Calu3 (cell line): ENCODE measurements around the gene RWDD3. TPM values are rescaled to one million over a fixed set of nuclear protein-coding genes. Genes with fewer than 3 reads are reported as not detected.
A peak's percentile ranks its signal among the peaks of the same experiment; 100 is the strongest.

Experiments
- BruUV-seq: library from RNA; stranded (reverse); fragments of 400-500 nt; replicated peaks from 2 replicates; lab custom pipeline; 2021; lab: Mats Ljungman, UMichigan
- CTCF ChIA-PET: fragments of 300-600 bp; sonication (Branson Sonifier 250); formaldehyde crosslinking; loops from one replicate; lab custom pipeline; 2022; ENCODE audit warnings: antibody characterized with exemption; lab: Charles Lee
- DNase-seq: peaks from one replicate; pipeline ENCODE4 v3.0.0; 2022
- H3K27ac Mint-ChIP-seq: one replicate; pipeline ENCODE4 v1.8.0; 2022; ENCODE audit warnings: mixed read lengths; ENCODE audit not compliant: unreplicated experiment
- H3K27me3 Mint-ChIP-seq: one replicate; pipeline ENCODE4 v1.8.0; 2022; ENCODE audit warnings: mixed read lengths; ENCODE audit not compliant: unreplicated experiment
- H3K36me3 Mint-ChIP-seq: one replicate; pipeline ENCODE4 v1.8.0; 2022; ENCODE audit warnings: mild to moderate bottlenecking, moderate library complexity, mixed read lengths; ENCODE audit not compliant: insufficient read depth, unreplicated experiment
- H3K4me1 Mint-ChIP-seq: one replicate; pipeline ENCODE4 v1.8.0; 2022; ENCODE audit warnings: mild to moderate bottlenecking, low read depth, mixed read lengths; ENCODE audit not compliant: unreplicated experiment
- H3K4me3 Mint-ChIP-seq: one replicate; pipeline ENCODE4 v1.8.0; 2022; ENCODE audit warnings: mild to moderate bottlenecking, low read depth, moderate library complexity, mixed read lengths; ENCODE audit not compliant: unreplicated experiment
- H3K9me3 Mint-ChIP-seq: one replicate; pipeline ENCODE4 v1.8.0; 2022; ENCODE audit warnings: low read depth, mixed read lengths; ENCODE audit not compliant: unreplicated experiment
- intact Hi-C: fragments of 100-400 bp; cut with micrococcal nuclease; formaldehyde crosslinking; loops from one replicate; pipeline ENCODE4 v1.10.0; 2022; ENCODE audit not compliant: unreplicated experiment
- total RNA-seq: library from RNA; stranded (reverse); gene quantifications from 2 replicates; pipeline ENCODE4 v1.2.3, GENCODE V29; 2022
- TF ChIP-seq, protein P1 (sequence below): fragments of 200-600 bp; IDR thresholded peaks from one replicate; pipeline ENCODE4 v1.8.0; 2022; ENCODE audit warnings: antibody characterized with exemption; ENCODE audit not compliant: unreplicated experiment

Gene RWDD3
- total RNA-seq, 1 experiment from 2014 or later = 25.2 TPM

DNA sequence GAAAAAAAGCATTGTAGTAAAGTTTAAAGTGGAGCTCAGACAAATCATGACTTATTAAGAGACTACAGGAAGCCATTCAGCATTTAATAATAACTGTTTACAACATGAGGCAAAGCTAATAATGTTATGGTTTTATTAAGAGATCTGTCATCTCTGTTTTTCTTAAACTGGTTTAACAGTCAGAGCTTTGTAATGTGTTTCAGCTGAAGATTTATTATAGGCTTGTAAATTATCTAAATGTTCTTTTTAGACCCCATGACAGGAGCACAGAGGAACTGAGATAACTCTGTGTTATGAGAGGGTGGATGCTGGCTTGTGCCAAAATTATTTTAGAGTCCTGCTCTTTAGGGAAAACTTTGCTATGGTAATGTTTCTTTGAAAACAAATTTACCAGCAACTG lies 38.0 kb upstream of the RWDD3 start:
- Mint-ChIP-seq H3K4me1 (peaks cover 15% of the 10 kb centered on the region), H3K9me3 (no peaks in the 10 kb centered on the region), H3K4me3 (no peak overlapping the region), H3K27ac (no peak overlapping the region), H3K36me3 (no peaks in the 10 kb centered on the region), H3K27me3 (no peaks in the 10 kb centered on the region)
- no peak for DNase-seq
- BruUV-seq = no TSS peak
- intact Hi-C loops = loop anchor here (5.0 kb wide), 1 partner anchor 36 kb away; the partner anchor contains the start of gene RWDD3
- CTCF ChIA-PET = no interaction called here
- TF ChIP-seq, protein P1, sequence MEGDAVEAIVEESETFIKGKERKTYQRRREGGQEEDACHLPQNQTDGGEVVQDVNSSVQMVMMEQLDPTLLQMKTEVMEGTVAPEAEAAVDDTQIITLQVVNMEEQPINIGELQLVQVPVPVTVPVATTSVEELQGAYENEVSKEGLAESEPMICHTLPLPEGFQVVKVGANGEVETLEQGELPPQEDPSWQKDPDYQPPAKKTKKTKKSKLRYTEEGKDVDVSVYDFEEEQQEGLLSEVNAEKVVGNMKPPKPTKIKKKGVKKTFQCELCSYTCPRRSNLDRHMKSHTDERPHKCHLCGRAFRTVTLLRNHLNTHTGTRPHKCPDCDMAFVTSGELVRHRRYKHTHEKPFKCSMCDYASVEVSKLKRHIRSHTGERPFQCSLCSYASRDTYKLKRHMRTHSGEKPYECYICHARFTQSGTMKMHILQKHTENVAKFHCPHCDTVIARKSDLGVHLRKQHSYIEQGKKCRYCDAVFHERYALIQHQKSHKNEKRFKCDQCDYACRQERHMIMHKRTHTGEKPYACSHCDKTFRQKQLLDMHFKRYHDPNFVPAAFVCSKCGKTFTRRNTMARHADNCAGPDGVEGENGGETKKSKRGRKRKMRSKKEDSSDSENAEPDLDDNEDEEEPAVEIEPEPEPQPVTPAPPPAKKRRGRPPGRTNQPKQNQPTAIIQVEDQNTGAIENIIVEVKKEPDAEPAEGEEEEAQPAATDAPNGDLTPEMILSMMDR = no peak

DNA sequence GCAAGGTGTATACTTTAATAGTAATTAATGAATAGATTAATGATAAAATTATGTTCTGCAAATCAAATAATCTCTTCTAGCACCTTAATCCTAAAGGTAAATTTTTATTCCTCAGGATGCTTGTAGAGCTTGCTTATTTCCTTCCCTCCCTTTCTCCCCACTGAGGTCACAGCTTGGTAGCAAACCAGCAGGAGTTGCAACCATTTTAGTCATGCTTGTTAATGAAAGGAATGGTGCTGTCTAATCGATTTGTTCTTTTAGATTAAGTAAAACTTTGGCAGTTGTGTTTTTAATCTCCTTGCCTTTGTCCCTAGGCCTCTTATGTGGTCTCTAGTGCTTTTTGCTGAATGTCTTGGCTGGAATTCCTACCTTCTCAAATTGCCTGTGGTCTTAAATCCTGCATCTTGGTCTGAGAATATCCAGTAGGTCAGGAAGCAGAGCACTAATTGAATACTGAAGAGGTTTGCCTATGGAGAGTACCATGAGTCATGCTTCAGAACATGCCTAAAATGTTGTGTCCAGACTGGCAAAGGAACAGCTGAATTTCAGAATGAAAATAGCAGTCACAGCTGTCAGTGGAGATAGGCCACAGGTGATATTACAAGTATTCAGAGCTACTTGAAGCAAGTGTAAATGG lies 36.3 kb upstream of the RWDD3 start:
- Mint-ChIP-seq H3K9me3 (no peaks in the 10 kb centered on the region), H3K4me1 (peaks cover 15% of the 10 kb centered on the region), H3K36me3 (no peaks in the 10 kb centered on the region), H3K27ac (peak overlapping the region; percentile 56), H3K27me3 (no peaks in the 10 kb centered on the region), H3K4me3 (peak overlapping the region; percentile 17)
- DNase-seq = peak; percentile 9
- no TSS peak for BruUV-seq
- intact Hi-C loops = loop anchor here (5.0 kb wide), 1 partner anchor 35 kb away; the partner anchor contains the start of gene RWDD3
- CTCF ChIA-PET = interaction anchor here (0.6 to 1.8 kb wide), 4 partner anchors 25 to 1377 kb away, joined by 3 to 7 read pairs (median 6); partner anchors contain the start of gene RWDD3
- TF ChIP-seq, protein P1 = no peak

DNA sequence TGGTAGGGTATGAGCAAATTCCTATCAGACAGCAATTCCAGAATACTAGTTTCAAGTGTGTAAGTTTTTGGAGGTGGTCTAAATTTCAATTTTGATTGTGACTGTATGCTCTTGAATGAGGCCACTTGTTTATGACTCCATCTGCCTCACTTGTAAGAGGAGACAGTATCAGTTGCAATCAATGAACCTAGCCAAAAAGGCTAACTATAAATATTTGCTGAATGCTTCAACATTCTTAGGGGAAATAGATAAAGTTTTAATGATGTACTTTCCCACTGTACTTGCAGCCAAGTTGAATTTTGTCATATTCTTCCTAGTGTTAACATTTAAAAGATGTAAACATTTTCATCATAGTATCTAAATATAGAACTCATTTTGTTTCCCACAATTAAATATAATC lies 32.1 kb upstream of the RWDD3 start:
- BruUV-seq = no TSS peak
- intact Hi-C loops = no loop called here
- Mint-ChIP-seq H3K4me1 (peaks cover 15% of the 10 kb centered on the region), H3K36me3 (no peaks in the 10 kb centered on the region), H3K27ac (no peak overlapping the region), H3K9me3 (peaks cover 3% of the 10 kb centered on the region), H3K27me3 (no peaks in the 10 kb centered on the region), H3K4me3 (no peak overlapping the region)
- CTCF ChIA-PET = no interaction called here
- no peak for DNase-seq
- TF ChIP-seq, protein P1 = no peak

DNA sequence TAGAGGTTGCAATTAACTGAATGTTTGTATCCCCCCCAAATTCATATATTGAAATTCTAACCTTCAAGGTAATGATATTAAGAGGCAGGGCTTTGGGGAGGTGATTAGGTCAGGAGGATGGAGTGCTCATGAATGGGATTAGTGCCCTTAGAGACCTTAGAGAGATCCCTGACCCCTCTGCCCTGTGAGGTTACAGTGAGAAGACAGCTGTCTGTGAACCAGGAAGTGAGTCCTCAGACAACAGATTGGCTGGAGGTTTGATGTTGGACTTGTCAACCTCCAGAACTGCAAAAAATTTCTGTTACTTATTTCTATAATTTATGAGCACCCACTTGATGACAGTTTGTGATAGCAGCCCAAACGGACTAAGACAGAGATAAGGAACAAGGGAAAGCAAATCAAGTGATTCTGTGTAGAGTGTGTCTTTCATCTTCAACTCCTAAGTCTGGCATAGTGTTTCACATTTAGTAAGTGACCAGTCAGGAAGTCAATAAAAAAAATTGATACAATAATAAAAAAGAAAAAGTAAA lies 30.0 kb upstream of the RWDD3 start:
- Mint-ChIP-seq H3K4me3 (no peak overlapping the region), H3K27me3 (no peaks in the 10 kb centered on the region)
- intact Hi-C loops = no loop called here

More for the DNA sequence above, 30.0 kb upstream of the RWDD3 start:
- DNase-seq = no peak
- Mint-ChIP-seq H3K9me3 (peaks cover 3% of the 10 kb centered on the region), H3K36me3 (no peaks in the 10 kb centered on the region), H3K4me1 (no peaks in the 10 kb centered on the region), H3K27ac (no peak overlapping the region)
- CTCF ChIA-PET = no interaction called here
- TF ChIP-seq, protein P1 = no peak
- BruUV-seq = no TSS peak
